H1 (cell line): Measurements from ENCODE around the gene ARMC7. TPM values are rescaled to one million over a fixed set of nuclear protein-coding genes. Genes with fewer than 3 reads are reported as not detected.

Experiments
- CTCF ChIA-PET: fragments of 300-600 bp; sonication (Branson Sonifier 250); formaldehyde crosslinking; loops from one replicate; lab custom pipeline; 2021; ENCODE audit not compliant: partially characterized antibody; lab: Charles Lee
- POLR2A ChIA-PET: fragments of 300-600 bp; sonication (Branson Sonifier 250); formaldehyde crosslinking; loops from one replicate; lab custom pipeline; 2021; ENCODE audit warnings: inconsistent platforms; ENCODE audit not compliant: partially characterized antibody; lab: Charles Lee
- DNase-seq, 2 experiments: peaks; one replicate each; pipeline versions ENCODE4 v3.0.0 to v3.0.0-alpha.2; 2010 to 2022; ENCODE audit warnings: low spot score in 2 of 2, low read depth in 1 of 2, mixed read lengths in 1 of 2
- FAIRE-seq: peaks from 2 replicates; lab custom pipeline; 2011; peaks lifted over from hg19 to GRCh38; lab: Jason Lieb, UNC
- H2AFZ ChIP-seq: 2 replicates; pipeline ENCODE4 v1.8.1; 2012; ENCODE audit warnings: low read length, inconsistent platforms
- H2AK5ac ChIP-seq: 2 replicates; pipeline ENCODE4 v1.6.1; 2013; ENCODE audit warnings: low read depth, low read length
- H2BK120ac ChIP-seq: replicated peaks from 2 replicates; pipeline ENCODE3; 2013; ENCODE audit warnings: low read depth, low read length, inconsistent platforms
- H2BK12ac ChIP-seq: 2 replicates; pipeline ENCODE4 v1.6.1; 2013; ENCODE audit warnings: low read depth, low read length
- H2BK15ac ChIP-seq: 2 replicates; pipeline ENCODE4 v1.6.1; 2013; ENCODE audit warnings: low read length
- H2BK20ac ChIP-seq: 2 replicates; pipeline ENCODE4 v1.6.1; 2013; ENCODE audit warnings: low read length
- H2BK5ac ChIP-seq: 2 replicates; pipeline ENCODE4 v1.6.1; 2013; ENCODE audit warnings: low read depth, low read length
- H3K14ac ChIP-seq: 2 replicates; pipeline ENCODE4 v1.6.1; 2013; ENCODE audit warnings: inconsistent platforms; ENCODE audit not compliant: insufficient read length
- H3K18ac ChIP-seq: 2 replicates; pipeline ENCODE4 v1.6.1; 2013; ENCODE audit warnings: low read length; ENCODE audit errors: extremely low read depth
- H3K23ac ChIP-seq: 2 replicates; pipeline ENCODE4 v1.6.1; 2013; ENCODE audit warnings: inconsistent platforms; ENCODE audit not compliant: insufficient read length
- H3K23me2 ChIP-seq: 2 replicates; pipeline ENCODE4 v1.6.1; 2013; ENCODE audit warnings: low read depth, low read length
- H3K27ac ChIP-seq: 2 replicates; pipeline ENCODE4 v1.6.1; 2011; ENCODE audit warnings: low read depth, low read length, inconsistent platforms
- H3K27me3 ChIP-seq, 4 experiments: replicated peaks in 1 of 4; 1 replicate in 1 of 4; 2 replicates in 3 of 4; pipeline versions ENCODE4 v1.6.1 to v1.8.1; 2011 to 2013; ENCODE audit warnings: low read length in 3 of 4, mild to moderate bottlenecking in 3 of 4, inconsistent platforms in 2 of 4, mixed read lengths in 2 of 4, moderate library complexity in 1 of 4; ENCODE audit not compliant: control insufficient read depth in 3 of 4, insufficient read depth in 3 of 4; ENCODE audit errors: extremely low read depth in 1 of 4
- H3K36me3 ChIP-seq, 4 experiments: 2 replicates each; pipeline versions ENCODE4 v1.6.1 to v1.8.1; 2011 to 2013; ENCODE audit warnings: mild to moderate bottlenecking in 4 of 4, low read length in 3 of 4, moderate library complexity in 2 of 4, control low read depth in 1 of 4, inconsistent platforms in 1 of 4; ENCODE audit not compliant: insufficient read depth in 4 of 4, control insufficient read depth in 2 of 4
- H3K4ac ChIP-seq: replicated peaks from 2 replicates; pipeline ENCODE3; 2013; ENCODE audit warnings: low read length, low read depth, mixed read lengths, inconsistent platforms; ENCODE audit not compliant: insufficient read length
- H3K4me1 ChIP-seq, 4 experiments: replicated peaks in 1 of 4; 1 replicate in 1 of 4; 2 replicates in 3 of 4; pipeline versions ENCODE4 v1.6.1 to v1.8.1; 2011 to 2013; ENCODE audit warnings: low read length in 3 of 4, inconsistent platforms in 2 of 4, mixed read lengths in 1 of 4; ENCODE audit not compliant: insufficient read depth in 4 of 4, control insufficient read depth in 3 of 4
- H3K4me2 ChIP-seq, 2 experiments: 2 replicates each; pipeline versions ENCODE4 v1.6.1 to v1.8.1; 2011 to 2013; ENCODE audit warnings: low read depth in 2 of 2, low read length in 2 of 2, control low read depth in 1 of 2, inconsistent platforms in 1 of 2, mild to moderate bottlenecking in 1 of 2; ENCODE audit not compliant: insufficient read depth in 1 of 2
- H3K4me3 ChIP-seq, 4 experiments: fragments of 200-600, 300-600 bp in 1 of 4; sonication (generic), shearing (Covaris generic), sonication (Bioruptor Twin) in 1 of 4; 2 replicates each; pipeline versions ENCODE4 v1.5.1 to v1.8.1; 2011 to 2016; ENCODE audit warnings: low read length in 4 of 4, low read depth in 3 of 4, control low read depth in 2 of 4, inconsistent platforms in 2 of 4, mild to moderate bottlenecking in 2 of 4, mixed read lengths in 1 of 4, moderate library complexity in 1 of 4; ENCODE audit not compliant: insufficient read depth in 2 of 4; ENCODE audit errors: extremely low read depth in 1 of 4
- H3K56ac ChIP-seq: replicated peaks from 2 replicates; pipeline ENCODE3; 2013; ENCODE audit warnings: low read depth, mild to moderate bottlenecking, mixed read lengths, low read length, inconsistent platforms; ENCODE audit not compliant: insufficient read length
- H3K79me1 ChIP-seq: 2 replicates; pipeline ENCODE4 v1.6.1; 2013; ENCODE audit warnings: low read depth, low read length, control low read depth
- H3K79me2 ChIP-seq, 2 experiments: 2 replicates each; pipeline versions ENCODE4 v1.6.1 to v1.8.1; 2012 to 2013; ENCODE audit warnings: low read length in 2 of 2, mild to moderate bottlenecking in 2 of 2, inconsistent platforms in 1 of 2; ENCODE audit not compliant: insufficient read depth in 2 of 2, control insufficient read depth in 1 of 2
- H3K9ac ChIP-seq, 4 experiments: replicated peaks in 1 of 4; 1 replicate in 1 of 4; 2 replicates in 3 of 4; pipeline versions ENCODE4 v1.6.1 to v1.8.1; 2011 to 2013; ENCODE audit warnings: low read depth in 3 of 4, low read length in 3 of 4, control low read depth in 2 of 4, mild to moderate bottlenecking in 2 of 4, moderate library complexity in 2 of 4, inconsistent platforms in 1 of 4; ENCODE audit errors: extremely low read depth in 1 of 4
- H3K9me3 ChIP-seq, 2 experiments: 2 replicates each; pipeline versions ENCODE4 v1.6.1 to v1.8.1; 2012 to 2013; ENCODE audit warnings: mild to moderate bottlenecking in 2 of 2, moderate library complexity in 2 of 2, control low read depth in 1 of 2, inconsistent platforms in 1 of 2, low read depth in 1 of 2, low read length in 1 of 2, mixed read lengths in 1 of 2; ENCODE audit not compliant: insufficient read depth in 2 of 2
- H4K20me1 ChIP-seq, 2 experiments: replicated peaks in 1 of 2; 2 replicates each; pipeline versions ENCODE3 to v1.8.1; 2011 to 2013; ENCODE audit warnings: inconsistent platforms in 2 of 2, low read length in 2 of 2, mild to moderate bottlenecking in 1 of 2; ENCODE audit not compliant: insufficient read depth in 2 of 2, control insufficient read depth in 1 of 2
- H4K5ac ChIP-seq: 2 replicates; pipeline ENCODE4 v1.6.1; 2013; ENCODE audit warnings: low read length, low read depth, mixed read lengths, inconsistent platforms; ENCODE audit not compliant: insufficient read length
- H4K8ac ChIP-seq: 2 replicates; pipeline ENCODE4 v1.8.0; 2013; ENCODE audit warnings: mild to moderate bottlenecking, moderate library complexity, low read length, inconsistent platforms; ENCODE audit not compliant: insufficient read depth; ENCODE audit errors: extremely low read depth
- H4K91ac ChIP-seq: replicated peaks from 2 replicates; pipeline ENCODE3; 2013; ENCODE audit warnings: low read length, mixed read lengths, inconsistent platforms; ENCODE audit not compliant: insufficient read length
- HDAC2 ChIP-seq, 2 experiments: fragments of 300-600 bp in 1 of 2; sonication (generic) in 1 of 2; IDR thresholded peaks; 2 replicates each; pipeline ENCODE4 v1.6.1; 2011 to 2012; ENCODE audit warnings: low read depth in 2 of 2, low read length in 2 of 2, mild to moderate bottlenecking in 2 of 2, moderate library complexity in 2 of 2, borderline replicate concordance in 1 of 2, inconsistent platforms in 1 of 2
- POLR2A ChIP-seq, 2 experiments: IDR thresholded peaks; 1 replicate in 1 of 2; 2 replicates in 1 of 2; pipeline ENCODE4 v1.6.1; 2011; ENCODE audit warnings: low read depth in 2 of 2, low read length in 2 of 2, mild to moderate bottlenecking in 2 of 2; ENCODE audit errors: control extremely low read depth in 1 of 2
- RBBP5 ChIP-seq: IDR thresholded peaks from 2 replicates; pipeline ENCODE4 v1.7.1; 2012; ENCODE audit warnings: low read depth, mild to moderate bottlenecking, inconsistent platforms, low read length, moderate library complexity, borderline replicate concordance
- YY1 ChIP-seq: IDR thresholded peaks from 2 replicates; pipeline ENCODE4 v1.6.1; 2011; ENCODE audit warnings: low read depth, mild to moderate bottlenecking, low read length
- WGBS, 2 experiments: shearing (Covaris generic) in 1 of 2; methylation state at CpG; one replicate each; pipeline versions ENCODE4 v1.1.6 to v1.1.7; 2013 to 2015; ENCODE audit warnings: low lambda C conversion rate in 2 of 2, mixed read lengths in 2 of 2, inconsistent platforms in 1 of 2, low coverage in 1 of 2, missing lambda C conversion rate in 1 of 2; ENCODE audit not compliant: insufficient replicate concordance in 2 of 2, insufficient coverage in 1 of 2, insufficient read length in 1 of 2; ENCODE audit errors: extremely low coverage in 1 of 2, missing lambda C conversion rate in 1 of 2; 5-methylcytosine and 5-hydroxymethylcytosine counted together
- polyA plus RNA-seq, 7 experiments: library from polyadenylated mRNA; depleted of rRNA in 3 of 7; stranded (reverse) in 5 of 7; unstranded in 2 of 7; fragments of >200 nt in 5 of 7; fragments of 200-250 nt in 2 of 7; gene quantifications; 1 replicate in 5 of 7; 2 replicates in 1 of 7; 4 replicates in 1 of 7; pipeline versions ENCODE4 v1.2.1 to v1.2.3, GENCODE V29; 2011 to 2013; ENCODE audit warnings: missing spikeins in 2 of 7, mixed read lengths in 2 of 7
- total RNA-seq: library from RNA; stranded (reverse); fragmentation: NEBNext Ultra II Directional; extraction: Animal tissue kit (Norgen Biotek cat#: 25700); gene quantifications from 2 replicates; pipeline ENCODE4 v1.2.1, GENCODE V29; 2021
- TF ChIP-seq, protein P1 (sequence below): IDR thresholded peaks from 2 replicates; pipeline ENCODE4 v1.6.1; 2011; ENCODE audit warnings: low read depth, mild to moderate bottlenecking, low read length; ENCODE audit not compliant: insufficient read depth

The ARMC7 gene
- total and polyA plus RNA-seq, 2 of the 8 experiments (the other 6 are each of a cell fraction or from before 2014, with no cell fraction given): 9.8 to 13.6 TPM

- H2BK120ac ChIP-seq: no peak overlapping the region
- no peak overlapping the region for H4K91ac ChIP-seq
- no peak overlapping the region for H3K27ac ChIP-seq
- no peak overlapping the region for H2BK15ac ChIP-seq
- no peak overlapping the region for H2BK5ac ChIP-seq
- no peak overlapping the region for H3K23ac ChIP-seq
- H4K20me1 ChIP-seq: peaks cover 0 to 2% of the 10 kb centered on the region in 2 experiments
- no peak overlapping the region for H2BK12ac ChIP-seq
- no peak overlapping the region for H3K4me2 ChIP-seq
- no peak for FAIRE-seq
- no peak overlapping the region for H3K4me3 ChIP-seq
- H3K9ac ChIP-seq: no peak overlapping the region
- H3K56ac ChIP-seq: no peak overlapping the region
- no peaks in the 10 kb centered on the region for H3K79me1 ChIP-seq
- peaks cover 3 to 10% (median 8%) of the 10 kb centered on the region in 4 experiments; a peak in 6 of 7 replicates for H3K4me1 ChIP-seq
- DNase-seq: no peak
- CTCF ChIA-PET: interaction anchor here (0.6 to 3.4 kb wide), 5 partner anchors 12 to 342 kb away, joined by 3 to 19 read pairs (median 5); no protein-coding TSS in a partner anchor
- H4K8ac ChIP-seq: no peak overlapping the region
- H4K5ac ChIP-seq: no peak overlapping the region
- H3K14ac ChIP-seq: no peak overlapping the region
- no peak overlapping the region for H3K4ac ChIP-seq
- H2AK5ac ChIP-seq: no peak overlapping the region
- POLR2A ChIA-PET: interaction anchor here (0.6 to 11.6 kb wide), 9 partner anchors 11 to 45 kb away, joined by 3 to 213 read pairs (median 5); no protein-coding TSS in a partner anchor
- no peak overlapping the region for H2BK20ac ChIP-seq
- H2AFZ ChIP-seq: no peak overlapping the region
- H3K23me2 ChIP-seq: no peaks in the 10 kb centered on the region
- no peaks in the 10 kb centered on the region for H3K9me3 ChIP-seq
- WGBS, 2 experiments: 92% methylated on average over 4 of the region's 4 CpGs; no CpG with 5 or more reads in 1 of the 2 experiments
- no peaks in the 10 kb centered on the region for H3K27me3 ChIP-seq
- no peaks in the 10 kb centered on the region for H3K79me2 ChIP-seq
- peaks cover 0 to 3% (median 0%) of the 10 kb centered on the region in 4 experiments; a peak in 1 of 8 replicates for H3K36me3 ChIP-seq
- H3K18ac ChIP-seq: no peak overlapping the region
- TF ChIP-seq HDAC2 (IDR thresholded peaks at IDR 0.05; ENCODE audit: borderline replicate concordance in 1 of 2, low read depth in 2 of 2, low read length in 2 of 2) (no peak), YY1 (no peak), POLR2A (IDR thresholded peaks at IDR 0.05; ENCODE audit: control extremely low read depth in 1 of 2, low read depth in 2 of 2, low read length in 2 of 2) (no peak), RBBP5 (no peak)
- TF ChIP-seq, protein P1, sequence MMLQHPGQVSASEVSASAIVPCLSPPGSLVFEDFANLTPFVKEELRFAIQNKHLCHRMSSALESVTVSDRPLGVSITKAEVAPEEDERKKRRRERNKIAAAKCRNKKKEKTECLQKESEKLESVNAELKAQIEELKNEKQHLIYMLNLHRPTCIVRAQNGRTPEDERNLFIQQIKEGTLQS: no peak
These were observed 49.6 kb downstream of the ARMC7 start for GRCh38 chr17:75159196-75160031.
